Mesodermal cell (in vitro differentiated cells): Measurements from ENCODE around the gene LLGL2.

ENCODE experiments used
- H3K27ac ChIP-seq: 2 replicates; pipeline ENCODE4 v1.7.0; 2013; ENCODE audit warnings: mild to moderate bottlenecking, low read depth, low read length, moderate library complexity; ENCODE audit not compliant: severe bottlenecking
- H3K36me3 ChIP-seq: 2 replicates; pipeline ENCODE4 v1.7.1; 2013; ENCODE audit warnings: mild to moderate bottlenecking, low read length, moderate library complexity; ENCODE audit not compliant: control insufficient read depth, insufficient read depth
- H3K4me1 ChIP-seq: one replicate; pipeline ENCODE4 v1.7.1; 2013; ENCODE audit warnings: mild to moderate bottlenecking, low read length; ENCODE audit not compliant: insufficient read depth, control insufficient read depth, poor library complexity, severe bottlenecking
- H3K4me3 ChIP-seq: 2 replicates; pipeline ENCODE4 v1.7.0; 2013; ENCODE audit warnings: low read length, control low read depth, mild to moderate bottlenecking; ENCODE audit not compliant: insufficient read depth, poor library complexity, severe bottlenecking; ENCODE audit errors: extremely low read depth
- H3K9me3 ChIP-seq: 2 replicates; pipeline ENCODE4 v1.7.1; 2013; ENCODE audit warnings: mild to moderate bottlenecking, low read length, moderate library complexity; ENCODE audit not compliant: control insufficient read depth
- WGBS, 2 experiments: methylation state at CpG; one replicate each; pipeline ENCODE4 v1.1.5; 2013; ENCODE audit warnings: missing lambda C conversion rate in 2 of 2; ENCODE audit not compliant: insufficient coverage in 2 of 2; 5-methylcytosine and 5-hydroxymethylcytosine counted together

Gene LLGL2

DNA sequence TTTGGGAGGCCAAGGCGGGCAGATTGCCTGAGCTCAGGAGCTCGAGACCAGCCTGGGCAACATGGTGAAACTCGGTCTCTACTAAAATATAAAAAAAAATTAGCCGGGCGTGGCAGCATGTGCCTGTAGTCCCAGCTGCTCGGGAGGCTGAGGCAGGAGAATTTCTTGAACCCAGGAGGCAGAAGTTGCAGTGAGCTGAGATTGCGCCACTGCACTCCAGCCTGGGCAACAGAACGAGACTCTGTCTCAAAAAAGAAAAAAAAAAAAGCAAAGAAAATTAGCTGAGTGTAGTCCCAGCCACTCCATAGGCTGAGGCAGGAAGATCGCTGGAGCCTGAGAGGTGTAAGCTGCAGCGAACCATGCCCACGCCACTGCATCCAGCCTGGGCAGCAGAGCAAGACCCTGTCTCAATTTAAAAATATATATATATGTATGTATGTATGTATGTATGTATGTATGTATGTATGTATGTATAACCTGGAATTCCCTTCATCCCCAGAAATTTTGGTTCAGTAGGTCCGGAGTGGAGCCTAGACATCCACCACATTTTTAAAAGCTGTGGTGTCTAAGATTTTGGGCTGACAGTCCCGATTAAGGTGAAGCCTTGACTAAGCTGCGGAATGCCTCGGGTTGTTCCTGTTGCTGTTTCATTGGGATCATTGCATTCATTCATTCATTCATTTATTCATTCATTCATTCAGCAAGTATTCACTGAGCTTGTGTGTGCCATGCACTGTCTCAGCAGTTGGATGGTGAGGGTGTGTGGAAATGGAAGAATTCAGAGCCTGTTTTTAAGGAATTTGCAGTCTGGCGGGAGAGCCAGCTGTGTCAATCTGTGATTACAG lies 43.2 kb upstream of the LLGL2 start:
- peaks cover 12% of the 10 kb centered on the region for H3K36me3 ChIP-seq
- no peaks in the 10 kb centered on the region for H3K9me3 ChIP-seq
- H3K4me3 ChIP-seq, result no peak overlapping the region
- H3K4me1 ChIP-seq, result peaks cover 7% of the 10 kb centered on the region
- no peak overlapping the region for H3K27ac ChIP-seq
- 92 to 95% methylated on average over 11 to 14 of the region's 16 CpGs for WGBS, 2 experiments

DNA sequence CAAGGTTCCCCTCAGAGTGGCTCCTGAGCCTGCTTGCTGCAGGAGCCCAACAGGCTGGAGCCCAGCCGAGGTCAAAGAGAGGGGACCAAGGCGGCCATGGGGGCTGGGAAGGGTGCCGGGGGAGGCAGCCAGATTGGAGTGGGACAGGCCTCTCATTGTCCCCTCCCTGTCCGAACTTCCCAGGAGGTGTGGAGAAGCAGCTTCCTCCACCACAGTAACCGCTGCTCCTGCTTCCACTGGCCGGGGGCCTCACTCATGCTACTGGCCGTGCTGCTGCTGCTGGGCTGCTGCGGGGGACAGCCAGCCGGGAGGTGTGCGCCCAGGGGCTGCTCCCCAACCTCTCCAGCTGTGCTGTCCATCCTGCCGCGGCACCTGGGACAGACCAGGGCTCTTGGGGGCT lies 39.8 kb upstream of the LLGL2 start:
- Histone ChIP-seq H3K9me3 (no peaks in the 10 kb centered on the region), H3K4me1 (peaks cover 5% of the 10 kb centered on the region), H3K27ac (no peak overlapping the region), H3K4me3 (no peak overlapping the region), H3K36me3 (peaks cover 17% of the 10 kb centered on the region)
- WGBS, 2 experiments, result 96 to 99% methylated on average over 9 to 12 of the region's 12 CpGs

DNA sequence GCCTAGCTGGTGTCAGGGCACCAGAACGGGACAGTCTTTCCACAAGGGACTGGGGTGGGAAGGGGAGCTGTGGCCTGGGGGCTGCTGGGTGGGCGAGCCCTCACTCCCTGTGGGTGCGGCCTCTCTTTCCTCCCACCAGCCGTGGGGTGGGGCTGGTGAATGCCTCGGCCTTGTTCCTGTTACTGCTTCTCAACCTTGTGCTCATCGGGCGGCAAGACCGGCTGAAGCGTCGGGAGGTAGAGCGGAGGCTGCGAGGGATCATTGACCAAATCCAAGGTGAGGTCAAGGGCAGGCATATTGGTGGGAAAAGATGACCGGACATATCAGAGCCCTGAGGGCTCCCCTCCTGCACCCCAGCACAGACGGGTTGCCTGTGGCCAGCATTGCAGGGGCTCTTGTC lies 39.3 kb upstream of the LLGL2 start:
- Histone ChIP-seq H3K9me3 (no peaks in the 10 kb centered on the region), H3K4me1 (peaks cover 3% of the 10 kb centered on the region), H3K4me3 (no peak overlapping the region), H3K27ac (no peak overlapping the region), H3K36me3 (peaks cover 21% of the 10 kb centered on the region)
- WGBS, 2 experiments, result 97% methylated on average over 9 to 13 of the region's 14 CpGs

DNA sequence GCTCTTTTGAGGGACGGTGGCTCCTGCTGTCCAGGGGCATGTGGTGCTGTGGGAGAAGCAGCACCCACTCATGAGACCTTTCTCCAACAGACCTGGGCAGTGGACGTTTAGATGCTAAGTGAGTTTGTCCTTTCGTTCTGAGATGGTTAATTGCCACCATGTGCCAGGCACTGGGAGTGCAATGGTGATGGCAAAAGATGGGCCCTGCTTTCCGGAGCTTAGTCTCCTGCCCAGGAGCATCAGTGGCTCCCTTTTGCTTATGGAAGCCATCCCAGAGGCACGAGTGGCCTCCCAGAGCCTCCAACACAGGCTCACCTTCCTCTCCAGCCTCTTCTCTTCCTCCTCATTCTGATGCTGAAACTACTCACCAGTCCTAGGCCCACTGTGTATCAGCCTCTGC lies 38.5 kb upstream of the LLGL2 start:
- WGBS, 2 experiments, result 86 to 92% methylated on average over 3 to 4 of the region's 5 CpGs
- H3K27ac ChIP-seq, result no peak overlapping the region
- no peaks in the 10 kb centered on the region for H3K9me3 ChIP-seq
- peaks cover 3% of the 10 kb centered on the region for H3K4me1 ChIP-seq
- H3K4me3 ChIP-seq, result no peak overlapping the region
- H3K36me3 ChIP-seq, result peaks cover 24% of the 10 kb centered on the region

DNA sequence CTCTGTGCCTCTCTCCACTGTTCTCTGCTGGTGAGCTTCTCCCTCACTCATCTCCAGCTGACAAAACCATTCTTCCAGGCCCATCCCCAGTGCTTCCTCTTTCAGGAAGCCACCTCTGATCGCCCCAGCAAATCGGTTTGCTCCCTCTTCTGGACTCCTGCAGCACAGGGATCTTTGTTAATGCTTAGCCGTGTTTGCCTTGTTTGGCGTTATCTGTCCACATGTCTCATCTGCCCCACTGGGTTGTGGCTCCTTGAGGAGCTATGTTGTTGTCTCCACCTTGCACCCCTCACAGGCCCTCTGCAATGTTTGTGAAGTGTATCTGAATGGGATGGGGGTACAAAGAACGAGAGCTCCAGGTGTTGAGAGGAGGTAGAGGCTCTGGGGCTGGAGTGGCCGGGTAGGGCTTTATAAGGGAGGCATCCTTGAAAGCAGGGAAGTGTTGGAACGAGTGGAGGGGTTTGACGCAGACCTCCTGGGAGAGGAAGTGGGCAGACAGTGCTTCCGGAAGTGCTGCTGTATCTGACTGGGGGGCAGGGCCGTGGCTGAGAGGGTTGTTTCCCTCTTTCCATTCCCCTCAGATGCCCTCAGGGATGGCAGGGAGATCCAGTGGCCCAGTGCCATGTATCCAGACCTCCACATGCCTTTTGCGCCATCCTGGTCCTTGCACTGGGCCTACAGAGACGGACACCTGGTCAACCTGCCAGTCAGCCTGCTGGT lies 38.0 kb upstream of the LLGL2 start:
- Histone ChIP-seq H3K4me1 (peaks cover 3% of the 10 kb centered on the region), H3K36me3 (peaks cover 26% of the 10 kb centered on the region), H3K9me3 (no peaks in the 10 kb centered on the region), H3K27ac (no peak overlapping the region), H3K4me3 (no peak overlapping the region)
- 75 to 86% methylated on average over 7 to 12 of the region's 12 CpGs for WGBS, 2 experiments

DNA sequence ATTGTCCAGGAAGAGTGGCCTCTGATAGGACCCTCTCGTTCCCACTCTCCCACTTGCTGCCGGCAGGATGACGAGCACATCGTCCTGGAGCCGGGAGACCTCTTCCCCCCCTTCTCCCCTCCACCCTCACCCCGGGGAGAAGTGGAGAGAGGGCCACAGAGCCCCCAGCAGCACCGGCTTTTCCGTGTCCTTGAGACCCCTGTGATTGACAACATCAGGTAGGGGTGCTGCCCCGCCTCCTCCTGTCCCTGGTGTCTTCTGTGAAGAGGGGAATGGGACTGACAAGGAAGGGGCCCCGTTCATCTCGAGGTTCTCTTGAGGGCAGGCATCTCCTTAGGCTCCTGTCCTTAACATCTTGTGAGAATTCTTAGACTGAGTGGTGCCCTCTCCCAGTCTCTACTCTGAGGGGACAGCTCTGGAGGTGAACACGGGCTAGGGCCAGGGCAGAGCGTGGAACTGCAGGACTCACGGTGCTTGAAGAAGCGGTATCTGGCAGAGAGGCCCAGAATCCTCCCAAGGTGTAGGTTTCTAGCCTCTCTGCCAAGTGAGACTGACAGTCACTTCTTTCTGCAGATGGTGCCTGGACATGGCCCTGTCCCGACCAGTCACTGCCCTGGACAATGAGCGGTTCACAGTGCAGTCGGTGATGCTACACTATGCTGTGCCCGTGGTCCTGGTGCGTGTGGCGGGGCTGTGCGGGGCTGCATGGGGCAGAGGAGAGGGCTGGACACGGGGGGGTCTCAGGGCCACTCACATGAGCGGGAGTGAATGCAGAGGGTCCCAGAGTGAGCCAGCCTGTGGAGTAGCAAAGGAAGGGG lies 36.6 kb upstream of the LLGL2 start:
- no peaks in the 10 kb centered on the region for H3K9me3 ChIP-seq
- no peak overlapping the region for H3K4me3 ChIP-seq
- WGBS, 2 experiments, result 95 to 99% methylated on average over 15 to 17 of the region's 24 CpGs
- H3K27ac ChIP-seq, result no peak overlapping the region
- peaks cover 3% of the 10 kb centered on the region for H3K4me1 ChIP-seq
- H3K36me3 ChIP-seq, result peaks cover 36% of the 10 kb centered on the region

DNA sequence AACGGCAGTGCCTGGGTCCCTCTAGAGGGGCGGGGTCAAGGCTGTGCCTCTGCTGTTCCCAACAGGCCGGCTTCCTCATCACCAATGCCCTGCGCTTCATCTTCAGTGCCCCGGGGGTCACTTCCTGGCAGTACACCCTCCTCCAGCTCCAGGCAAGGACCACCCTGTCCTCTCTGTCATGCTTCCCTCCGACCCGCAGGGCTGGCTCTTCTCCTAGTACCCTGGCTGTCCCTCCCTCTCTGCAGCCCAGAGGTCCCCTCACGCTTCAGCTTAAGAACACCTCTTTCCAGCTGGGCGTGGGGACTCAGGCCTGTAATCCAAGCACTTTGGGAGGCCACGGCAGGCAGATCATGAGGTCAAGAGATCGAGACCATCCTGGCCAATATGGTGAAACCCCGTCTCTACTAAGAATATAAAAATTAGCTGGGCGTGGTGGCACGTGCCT lies 36.0 kb upstream of the LLGL2 start:
- Histone ChIP-seq H3K4me1 (peaks cover 3% of the 10 kb centered on the region), H3K27ac (no peak overlapping the region), H3K4me3 (no peak overlapping the region), H3K9me3 (no peaks in the 10 kb centered on the region), H3K36me3 (peaks cover 42% of the 10 kb centered on the region)
- 83 to 86% methylated on average over 14 of the region's 14 CpGs for WGBS, 2 experiments

DNA sequence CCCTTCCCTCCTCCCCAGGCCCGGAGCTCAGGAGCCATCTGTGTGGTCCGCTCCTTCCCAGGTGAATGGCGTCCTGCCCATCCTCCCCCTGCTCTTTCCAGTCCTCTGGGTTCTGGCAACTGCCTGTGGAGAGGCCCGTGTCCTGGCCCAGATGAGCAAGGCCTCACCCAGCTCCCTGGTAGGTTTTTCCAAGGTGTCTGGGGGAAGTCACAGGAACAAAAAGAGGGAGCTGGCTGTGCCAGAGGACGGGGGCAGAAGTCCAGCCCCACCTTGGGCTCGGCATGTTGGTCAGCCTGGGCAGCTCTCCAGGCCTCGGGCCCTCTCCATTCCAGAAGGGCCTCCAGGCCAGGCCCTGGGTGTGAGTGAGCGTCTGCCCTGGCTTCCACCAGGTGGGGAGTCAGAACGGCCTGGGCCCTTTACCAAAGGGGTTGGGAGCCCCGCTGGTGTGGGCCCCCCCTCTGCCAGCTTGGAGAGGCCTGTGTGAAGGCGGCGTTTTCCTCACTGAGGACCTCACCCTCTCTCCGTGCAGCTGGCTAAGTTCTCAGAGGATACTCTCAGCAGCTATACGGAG lies 35.2 kb upstream of the LLGL2 start:
- WGBS, 2 experiments, result 96 to 98% methylated on average over 12 to 13 of the region's 14 CpGs
- Histone ChIP-seq H3K27ac (no peak overlapping the region), H3K9me3 (no peaks in the 10 kb centered on the region), H3K4me1 (peaks cover 3% of the 10 kb centered on the region), H3K4me3 (no peak overlapping the region), H3K36me3 (peaks cover 47% of the 10 kb centered on the region)

DNA sequence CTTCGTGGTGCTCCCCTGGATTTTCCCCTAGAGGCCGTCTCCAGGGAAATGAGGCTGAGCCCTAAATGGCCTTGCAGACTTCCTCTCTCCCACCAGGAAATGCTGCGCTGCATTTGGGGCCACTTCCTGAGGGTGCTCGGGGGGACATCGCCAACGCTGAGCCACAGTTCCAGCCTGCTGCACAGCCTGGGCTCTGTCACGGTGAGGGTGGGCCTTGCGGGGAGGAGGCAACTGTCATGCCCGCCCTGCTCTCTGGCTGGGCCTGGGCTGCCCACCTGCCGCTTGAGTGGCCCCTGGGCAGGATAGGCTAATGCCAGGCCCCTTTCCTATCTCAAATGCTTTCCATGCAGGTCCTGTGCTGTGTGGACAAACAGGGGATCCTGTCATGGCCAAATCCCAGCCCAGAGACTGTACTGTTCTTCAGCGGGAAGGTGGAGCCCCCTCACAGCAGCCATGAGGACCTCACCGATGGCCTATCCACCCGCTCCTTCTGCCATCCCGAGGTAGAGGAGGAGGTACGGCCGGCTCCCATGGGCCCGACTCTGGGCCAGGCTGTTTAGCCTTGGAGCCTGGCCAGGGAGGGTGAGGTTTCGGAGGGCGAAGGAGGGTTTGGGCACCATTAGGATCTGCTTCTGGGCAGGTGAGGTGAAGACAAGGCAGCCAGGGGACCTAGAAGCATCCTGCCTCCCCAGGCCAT lies 34.4 kb upstream of the LLGL2 start:
- H3K36me3 ChIP-seq, result peaks cover 47% of the 10 kb centered on the region
- H3K27ac ChIP-seq, result no peak overlapping the region
- H3K4me3 ChIP-seq, result no peak overlapping the region
- no peaks in the 10 kb centered on the region for H3K9me3 ChIP-seq
- 93 to 94% methylated on average over 14 to 16 of the region's 19 CpGs for WGBS, 2 experiments
- peaks cover 3% of the 10 kb centered on the region for H3K4me1 ChIP-seq

DNA sequence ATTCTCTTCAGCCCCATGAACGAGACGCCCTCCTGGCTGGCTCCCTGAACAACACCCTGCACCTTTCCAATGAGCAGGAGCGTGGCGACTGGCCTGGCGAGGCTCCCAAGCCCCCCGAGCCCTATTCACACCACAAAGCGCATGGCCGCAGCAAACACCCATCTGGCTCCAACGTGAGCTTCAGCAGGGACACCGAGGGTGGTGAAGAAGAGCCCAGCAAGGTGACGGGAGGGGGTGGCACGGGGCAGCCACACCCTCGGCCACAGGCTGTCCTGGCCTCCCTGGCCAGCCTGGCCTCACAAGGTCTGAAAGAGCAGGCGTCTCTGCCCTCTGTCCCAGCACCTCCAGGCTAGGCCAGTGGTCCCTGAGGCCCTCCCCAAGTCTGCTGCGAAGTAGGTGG lies 33.8 kb upstream of the LLGL2 start:
- Histone ChIP-seq H3K9me3 (no peaks in the 10 kb centered on the region), H3K4me3 (no peak overlapping the region), H3K27ac (no peak overlapping the region), H3K4me1 (peaks cover 3% of the 10 kb centered on the region), H3K36me3 (peaks cover 45% of the 10 kb centered on the region)
- WGBS, 2 experiments, result 92 to 94% methylated on average over 15 of the region's 15 CpGs
